Neural crest cell (in vitro differentiated cells): ENCODE results near the gene HTRA2. TPM values are rescaled to one million over a fixed set of nuclear protein-coding genes. Genes with fewer than 3 reads are reported as not detected.

Source experiments
- DNase-seq: peaks from one replicate; pipeline ENCODE4 v3.0.0; 2021; ENCODE audit warnings: low read depth, mixed read lengths, low spot score
- H3K27ac Mint-ChIP-seq: one replicate; pipeline ENCODE4 v1.8.0; 2021; ENCODE audit warnings: mild to moderate bottlenecking, mixed read lengths; ENCODE audit not compliant: unreplicated experiment
- H3K27me3 Mint-ChIP-seq: 2 replicates; pipeline ENCODE4 v1.8.0; 2021; ENCODE audit warnings: low read depth, mild to moderate bottlenecking, mixed read lengths
- H3K36me3 Mint-ChIP-seq: 2 replicates; pipeline ENCODE4 v1.8.0; 2021; ENCODE audit warnings: low read depth, mild to moderate bottlenecking, mixed read lengths
- H3K4me1 Mint-ChIP-seq: 2 replicates; pipeline ENCODE4 v1.8.0; 2021; ENCODE audit warnings: mixed read lengths
- H3K4me3 Mint-ChIP-seq: one replicate; pipeline ENCODE4 v1.8.0; 2021; ENCODE audit warnings: mild to moderate bottlenecking, mixed read lengths
- H3K9me3 Mint-ChIP-seq: 2 replicates; pipeline ENCODE4 v1.8.0; 2021; ENCODE audit warnings: mixed read lengths
- CTCF ChIP-seq: fragments of 200-600 bp; sonication (generic); conservative IDR thresholded peaks from 2 replicates; pipeline ENCODE4 v1.5.0; 2021; ENCODE audit warnings: antibody characterized with exemption, mild to moderate bottlenecking
- total RNA-seq: library from RNA; stranded (reverse); gene quantifications from 2 replicates; pipeline ENCODE4 v1.2.1, GENCODE V29; 2021

The HTRA2 gene
- total RNA-seq, 1 donor from 2014 or later = 44.7 TPM

DNA sequence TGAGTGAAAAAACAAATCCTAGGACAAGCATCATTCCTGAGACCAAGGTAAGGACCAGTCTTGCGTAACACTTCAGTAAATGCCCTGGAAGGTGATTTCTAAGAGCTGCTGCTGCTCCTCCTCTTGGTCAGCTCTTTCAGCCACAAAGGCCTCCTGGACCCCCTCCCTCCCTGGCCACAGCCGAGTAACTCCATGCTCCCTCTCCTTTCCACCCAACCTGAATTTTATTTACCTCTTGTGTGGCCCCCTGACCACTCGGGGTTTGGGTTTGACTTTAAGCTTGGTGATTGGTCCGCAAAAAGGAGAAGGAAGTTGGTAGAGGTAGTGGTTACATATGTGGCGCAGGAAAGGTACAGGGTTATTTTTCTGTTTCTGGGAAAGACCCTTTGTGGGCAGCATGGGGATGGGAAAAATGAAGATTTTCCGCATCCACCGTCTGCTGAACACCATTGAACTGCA is 9.2 kb downstream of the HTRA2 start:
- Mint-ChIP-seq H3K36me3 (no peaks in the 10 kb centered on the region), H3K9me3 (no peaks in the 10 kb centered on the region), H3K27ac (no peak overlapping the region), H3K27me3 (no peaks in the 10 kb centered on the region), H3K4me3 (no peak overlapping the region), H3K4me1 (no peaks in the 10 kb centered on the region)
- TF ChIP-seq CTCF = no peak
- no peak for DNase-seq

DNA sequence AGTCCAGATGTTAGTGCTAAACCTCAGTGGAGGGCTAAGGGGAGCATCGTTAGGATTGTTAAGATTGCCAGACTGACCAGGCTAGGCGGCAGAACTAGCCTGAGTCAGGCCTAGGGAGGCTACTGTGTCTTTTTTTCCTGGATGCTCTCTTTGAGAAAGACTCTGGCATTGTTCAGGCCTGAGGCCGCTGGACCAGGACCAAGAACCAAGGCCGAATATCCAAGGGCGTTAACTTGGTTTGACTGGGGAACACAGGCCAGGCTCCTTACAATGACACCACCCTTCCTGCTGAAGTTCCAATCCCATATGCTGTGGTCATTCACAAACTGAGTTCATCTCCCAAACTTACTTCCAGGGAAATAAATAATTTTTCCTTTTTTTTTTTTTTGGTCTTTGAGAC is 10.6 kb downstream of the HTRA2 start:
- H3K27me3 Mint-ChIP-seq = no peaks in the 10 kb centered on the region
- H3K36me3 Mint-ChIP-seq = no peaks in the 10 kb centered on the region
- no peak overlapping the region for H3K27ac Mint-ChIP-seq
- TF ChIP-seq CTCF = no peak
- H3K4me3 Mint-ChIP-seq = no peak overlapping the region
- no peaks in the 10 kb centered on the region for H3K4me1 Mint-ChIP-seq
- no peaks in the 10 kb centered on the region for H3K9me3 Mint-ChIP-seq
- no peak for DNase-seq

DNA sequence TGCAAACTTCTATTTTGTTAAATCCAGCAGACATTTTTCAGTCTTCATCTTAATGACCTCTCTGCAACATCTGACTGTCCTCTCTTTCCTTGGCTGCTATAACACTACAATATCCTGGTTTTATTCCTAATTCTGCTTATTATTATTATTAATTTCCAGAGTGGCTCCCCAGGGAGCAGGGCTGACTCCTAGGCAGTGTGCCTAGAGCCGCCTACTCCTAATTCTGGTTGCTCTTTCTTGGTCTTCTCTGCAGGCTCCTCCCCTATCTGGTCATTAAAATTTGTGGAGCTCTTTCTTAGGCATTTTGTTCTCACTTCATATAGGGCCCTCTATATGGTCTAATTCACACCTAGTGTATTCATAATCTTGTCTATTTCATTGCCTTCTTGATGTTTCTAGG is 13.2 kb downstream of the HTRA2 start:
- Mint-ChIP-seq H3K9me3 (no peaks in the 10 kb centered on the region), H3K4me1 (peaks cover under 1% of the 10 kb centered on the region), H3K27me3 (peaks cover under 1% of the 10 kb centered on the region), H3K36me3 (no peaks in the 10 kb centered on the region), H3K4me3 (no peak overlapping the region), H3K27ac (no peak overlapping the region)
- TF ChIP-seq CTCF = no peak
- no peak for DNase-seq

DNA sequence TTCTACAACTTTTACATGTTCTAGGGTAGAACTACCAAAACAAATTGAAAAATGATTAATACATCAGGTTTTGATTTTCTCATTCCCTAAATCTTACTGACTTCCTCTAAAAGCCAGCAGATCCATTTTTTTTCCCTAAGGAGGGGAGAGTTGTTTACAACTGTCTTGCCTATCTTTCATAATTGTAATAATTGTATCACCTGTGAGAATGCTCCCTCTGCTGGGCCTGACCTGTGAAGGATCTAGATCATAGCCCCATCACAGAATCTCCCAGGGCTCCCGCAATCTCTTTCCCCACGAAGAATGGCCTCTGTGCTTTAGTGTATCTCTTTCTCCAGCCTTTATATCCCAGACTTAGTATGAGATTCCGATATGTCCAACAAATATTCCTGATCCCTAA is 14.9 kb downstream of the HTRA2 start:
- no peak for DNase-seq
- Mint-ChIP-seq H3K36me3 (no peaks in the 10 kb centered on the region), H3K27ac (no peak overlapping the region), H3K9me3 (no peaks in the 10 kb centered on the region), H3K4me1 (peaks cover 10% of the 10 kb centered on the region), H3K27me3 (peaks cover 8% of the 10 kb centered on the region), H3K4me3 (no peak overlapping the region)
- TF ChIP-seq CTCF = no peak

DNA sequence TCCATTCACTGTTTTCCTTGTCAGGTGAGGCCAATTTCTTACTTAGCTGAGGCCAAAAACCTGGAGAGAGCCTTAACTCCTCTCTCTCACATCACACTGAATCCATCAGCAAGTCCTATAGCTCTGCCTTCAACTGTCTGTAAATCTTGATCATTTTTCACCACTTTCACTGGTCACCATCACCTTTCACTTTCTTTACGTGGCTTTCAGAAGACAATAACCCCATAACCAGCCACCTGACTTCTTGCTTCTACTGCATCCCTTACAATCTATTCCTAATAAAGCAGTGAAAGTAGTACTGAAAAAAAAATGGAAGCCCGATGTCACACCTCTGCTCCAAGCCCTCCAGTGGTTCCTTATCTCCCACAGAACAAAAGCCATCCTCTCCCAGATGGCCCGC is 16.3 kb downstream of the HTRA2 start:
- Mint-ChIP-seq H3K27me3 (peaks cover 9% of the 10 kb centered on the region), H3K27ac (no peak overlapping the region), H3K4me1 (peaks cover 22% of the 10 kb centered on the region), H3K9me3 (no peaks in the 10 kb centered on the region), H3K4me3 (no peak overlapping the region), H3K36me3 (peaks cover 2% of the 10 kb centered on the region)
- no peak for TF ChIP-seq CTCF
- no peak for DNase-seq
